ENCODE results near the gene PIP5K1C. TPM values are rescaled to one million over a fixed set of nuclear protein-coding genes. Genes with fewer than 3 reads are reported as not detected.

Gene PIP5K1C
- total and polyA plus RNA-seq, 10 of the 15 experiments (the other 5 are each of a cell fraction or from before 2014, with no cell fraction given), result 0.39 to 19.6 (median 5.3) TPM

GRCh38 chr19:3680939-3681338, 19.3 kb downstream of the PIP5K1C start (continued):
- TF ChIP-seq PKNOX1 (IDR thresholded peaks at IDR 0.05) (no peak), NKRF (conservative IDR thresholded peaks at IDR 0.05) (no peak), CEBPZ (IDR thresholded peaks at IDR 0.05; ENCODE audit: low read depth, low read length) (no peak), MYB (IDR thresholded peaks at IDR 0.05; ENCODE audit: borderline replicate concordance, low read depth, low read length) (no peak), ZBTB40 (IDR thresholded peaks at IDR 0.05; ENCODE audit: borderline replicate concordance) (no peak), CBX5 (IDR thresholded peaks at IDR 0.05; ENCODE audit: low read depth) (no peak), RUNX3 (IDR thresholded peaks at IDR 0.05; ENCODE audit: low read length) (no peak)
